ENCODE measurements around the gene CLEC4M.
"Not testable (repeated sequence)": the region's sequence is repeated elsewhere in the genome, so short reads cannot be mapped to it uniquely, and the experiment has no call there.

CLEC4M gene

GRCh38 chr19:7773841-7774240, 10.8 kb downstream of the CLEC4M start:
- Mint-ChIP-seq H3K4me1 (ENCODE audit: low read depth) (peaks cover 26% of the 10 kb centered on the region), H3K36me3 (no peaks in the 10 kb centered on the region), H3K27ac (peak overlapping the region; percentile 54), H3K9me3 (ENCODE audit: low read depth) (no peaks in the 10 kb centered on the region), H3K27me3 (no peaks in the 10 kb centered on the region), H3K4me3 (no peak overlapping the region)

- Mint-ChIP-seq H3K4me3 (no peak overlapping the region), H3K36me3 (no peaks in the 10 kb centered on the region), H3K4me1 (ENCODE audit: low read depth) (peaks cover 26% of the 10 kb centered on the region), H3K27me3 (no peaks in the 10 kb centered on the region), H3K9me3 (ENCODE audit: low read depth) (no peaks in the 10 kb centered on the region), H3K27ac (no peak overlapping the region)
Measured at GRCh38 chr19:7775761-7776160, 12.7 kb downstream of the CLEC4M start.

- no peak overlapping the region for H3K4me3 Mint-ChIP-seq
- no peaks in the 10 kb centered on the region for H3K9me3 Mint-ChIP-seq (ENCODE audit: low read depth)
- H3K27ac Mint-ChIP-seq, result no peak overlapping the region
- peaks cover 8% of the 10 kb centered on the region for H3K4me1 Mint-ChIP-seq (ENCODE audit: low read depth)
- no peaks in the 10 kb centered on the region for H3K27me3 Mint-ChIP-seq
- no peaks in the 10 kb centered on the region for H3K36me3 Mint-ChIP-seq
Measured at GRCh38 chr19:7778081-7778480, 15.0 kb downstream of the CLEC4M start.

DNA sequence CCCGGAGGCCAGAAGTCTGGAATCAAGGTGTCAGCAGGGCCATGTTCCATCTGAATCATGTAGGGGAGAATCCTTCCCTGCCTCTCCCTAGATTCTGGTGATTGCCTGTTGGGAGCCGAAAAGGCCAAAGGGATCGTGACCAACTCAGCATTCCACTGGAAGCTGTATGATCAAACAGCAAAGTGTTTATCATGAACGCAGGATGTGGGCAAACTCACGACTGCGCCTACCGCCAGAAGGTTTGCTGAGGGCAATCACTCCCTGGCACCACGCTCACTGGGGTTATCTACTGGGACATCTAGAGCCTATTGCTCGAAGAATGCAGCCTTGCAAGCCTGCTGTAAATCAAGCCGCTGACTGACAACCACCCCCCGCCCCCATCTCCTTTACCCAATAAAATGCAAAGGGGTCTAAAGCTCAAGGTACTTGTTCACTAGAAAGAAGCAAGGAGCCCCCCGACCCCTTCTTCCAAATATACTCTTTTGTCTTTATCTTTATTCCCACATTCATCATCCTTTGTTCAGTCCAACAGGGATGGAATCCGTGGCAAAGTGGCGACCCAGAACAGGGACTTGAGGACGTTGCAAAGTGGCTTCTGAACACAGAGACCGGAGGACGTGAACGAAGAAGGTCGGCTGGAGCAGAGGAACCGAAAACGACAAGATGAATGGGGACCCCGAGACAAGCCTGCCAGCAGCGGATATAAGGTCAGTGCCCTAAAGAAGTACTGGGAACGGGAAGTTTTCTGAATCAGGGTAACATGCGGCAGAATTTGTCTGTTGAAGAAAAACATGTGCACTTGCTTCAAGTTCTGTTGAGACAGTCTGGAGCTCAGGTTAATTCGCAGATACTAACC, 16.8 kb downstream of the CLEC4M start:
- Mint-ChIP-seq H3K36me3 (no peaks in the 10 kb centered on the region), H3K4me1 (ENCODE audit: low read depth) (peaks cover 2% of the 10 kb centered on the region), H3K4me3 (no peak overlapping the region), H3K27me3 (peaks cover 8% of the 10 kb centered on the region), H3K9me3 (ENCODE audit: low read depth) (no peaks in the 10 kb centered on the region), H3K27ac (no peak overlapping the region)

DNA sequence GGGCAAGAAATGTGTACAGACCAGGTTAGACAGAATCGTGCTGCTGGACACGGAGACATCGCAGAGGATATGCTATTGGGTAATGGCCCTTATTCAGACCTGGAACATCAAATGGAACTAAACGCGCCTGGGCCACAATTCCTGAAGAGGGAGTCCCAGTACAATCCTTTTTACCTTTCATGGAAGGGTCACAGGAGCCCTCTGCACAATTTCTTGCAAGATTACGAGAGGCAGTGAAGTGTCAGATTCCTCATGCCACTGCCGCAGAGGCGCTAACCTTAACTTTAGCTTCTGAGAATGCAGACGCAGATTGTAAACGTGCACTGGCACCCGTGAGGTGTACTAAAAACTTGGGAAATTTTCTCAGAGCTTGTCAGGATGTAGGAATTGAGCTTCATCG, 18.1 kb downstream of the CLEC4M start:
- Mint-ChIP-seq H3K4me1 (ENCODE audit: low read depth) (no peaks in the 10 kb centered on the region), H3K36me3 (no peaks in the 10 kb centered on the region), H3K27me3 (peaks cover 8% of the 10 kb centered on the region)

GRCh38 chr19:7783991-7784423, 21.0 kb downstream of the CLEC4M start:
- no peaks in the 10 kb centered on the region for H3K36me3 Mint-ChIP-seq
- peaks cover 13% of the 10 kb centered on the region for H3K27me3 Mint-ChIP-seq
- no peaks in the 10 kb centered on the region for H3K9me3 Mint-ChIP-seq (ENCODE audit: low read depth)
- H3K27ac Mint-ChIP-seq, result no peak overlapping the region
- H3K4me3 Mint-ChIP-seq, result no peak overlapping the region
- peaks cover 4% of the 10 kb centered on the region for H3K4me1 Mint-ChIP-seq (ENCODE audit: low read depth)

More for the DNA sequence above, 18.1 kb downstream of the CLEC4M start:
- no peak overlapping the region for H3K4me3 Mint-ChIP-seq
- H3K9me3 Mint-ChIP-seq (ENCODE audit: low read depth), result no peaks in the 10 kb centered on the region
- no peak overlapping the region for H3K27ac Mint-ChIP-seq

GRCh38 chr19:7784856-7785255, 21.8 kb downstream of the CLEC4M start:
- H3K27me3 Mint-ChIP-seq, result peaks cover 14% of the 10 kb centered on the region
- H3K4me3 Mint-ChIP-seq, result no peak overlapping the region
- no peaks in the 10 kb centered on the region for H3K9me3 Mint-ChIP-seq (ENCODE audit: low read depth)
- peaks cover 6% of the 10 kb centered on the region for H3K4me1 Mint-ChIP-seq (ENCODE audit: low read depth)
- no peaks in the 10 kb centered on the region for H3K36me3 Mint-ChIP-seq
- no peak overlapping the region for H3K27ac Mint-ChIP-seq

DNA sequence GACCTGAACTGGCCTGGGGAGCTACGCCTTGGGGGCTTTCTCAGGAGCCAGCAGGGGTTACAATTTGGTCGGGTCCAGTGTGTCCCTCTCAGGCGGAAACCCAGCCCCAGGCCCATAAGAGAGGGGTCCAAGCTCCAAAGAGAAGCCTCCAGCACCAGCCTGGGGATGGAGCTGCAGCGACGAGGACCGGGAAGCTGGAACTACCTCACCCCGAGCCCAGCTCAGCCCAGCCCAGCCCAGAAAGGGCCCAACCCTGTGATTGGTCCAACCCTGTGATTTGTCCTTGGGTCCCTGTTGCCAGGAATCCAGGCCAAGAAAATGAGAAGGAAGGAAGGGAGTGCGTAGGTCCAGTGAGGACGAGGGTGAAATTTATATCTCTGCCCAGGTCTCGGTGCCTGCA, 24.1 kb downstream of the CLEC4M start:
- Mint-ChIP-seq H3K9me3 (ENCODE audit: low read depth) (no peaks in the 10 kb centered on the region), H3K4me1 (ENCODE audit: low read depth) (peaks cover 6% of the 10 kb centered on the region), H3K36me3 (no peaks in the 10 kb centered on the region), H3K27ac (no peak overlapping the region), H3K4me3 (peak overlapping the region; percentile 27), H3K27me3 (peaks cover 16% of the 10 kb centered on the region)

DNA sequence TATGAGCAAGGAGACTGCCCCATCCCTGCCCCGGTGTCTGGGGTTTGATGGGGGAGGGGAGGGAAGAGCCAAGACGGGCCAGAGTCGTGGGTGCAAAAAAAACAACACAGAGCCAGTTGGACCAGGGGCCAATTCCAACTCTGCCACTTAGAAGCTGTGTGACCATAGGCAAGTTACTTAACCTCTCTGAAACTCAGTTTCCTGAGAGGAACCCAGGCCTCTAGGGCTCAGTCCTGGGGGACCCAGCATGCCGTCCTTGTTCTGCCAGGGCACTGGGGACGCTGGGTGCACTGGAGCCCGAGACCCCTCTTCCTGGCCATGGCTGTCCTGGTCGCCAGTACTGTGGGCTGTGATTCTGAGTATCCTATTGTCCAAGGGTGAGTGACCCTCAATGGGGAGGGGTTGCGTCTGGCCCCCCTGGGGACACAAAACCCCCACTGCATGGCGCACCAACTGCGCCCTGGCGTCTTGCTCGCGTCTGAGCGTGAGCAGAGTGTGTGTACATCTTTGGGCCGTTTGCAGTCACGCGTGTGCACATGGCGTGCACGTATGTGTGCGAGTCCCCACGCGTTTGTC, 24.6 kb downstream of the CLEC4M start:
- Mint-ChIP-seq H3K36me3 (no peaks in the 10 kb centered on the region), H3K4me3 (peak overlapping the region; percentile 27), H3K27ac (no peak overlapping the region), H3K4me1 (ENCODE audit: low read depth) (peaks cover 6% of the 10 kb centered on the region), H3K27me3 (peaks cover 16% of the 10 kb centered on the region), H3K9me3 (ENCODE audit: low read depth) (no peaks in the 10 kb centered on the region)

DNA sequence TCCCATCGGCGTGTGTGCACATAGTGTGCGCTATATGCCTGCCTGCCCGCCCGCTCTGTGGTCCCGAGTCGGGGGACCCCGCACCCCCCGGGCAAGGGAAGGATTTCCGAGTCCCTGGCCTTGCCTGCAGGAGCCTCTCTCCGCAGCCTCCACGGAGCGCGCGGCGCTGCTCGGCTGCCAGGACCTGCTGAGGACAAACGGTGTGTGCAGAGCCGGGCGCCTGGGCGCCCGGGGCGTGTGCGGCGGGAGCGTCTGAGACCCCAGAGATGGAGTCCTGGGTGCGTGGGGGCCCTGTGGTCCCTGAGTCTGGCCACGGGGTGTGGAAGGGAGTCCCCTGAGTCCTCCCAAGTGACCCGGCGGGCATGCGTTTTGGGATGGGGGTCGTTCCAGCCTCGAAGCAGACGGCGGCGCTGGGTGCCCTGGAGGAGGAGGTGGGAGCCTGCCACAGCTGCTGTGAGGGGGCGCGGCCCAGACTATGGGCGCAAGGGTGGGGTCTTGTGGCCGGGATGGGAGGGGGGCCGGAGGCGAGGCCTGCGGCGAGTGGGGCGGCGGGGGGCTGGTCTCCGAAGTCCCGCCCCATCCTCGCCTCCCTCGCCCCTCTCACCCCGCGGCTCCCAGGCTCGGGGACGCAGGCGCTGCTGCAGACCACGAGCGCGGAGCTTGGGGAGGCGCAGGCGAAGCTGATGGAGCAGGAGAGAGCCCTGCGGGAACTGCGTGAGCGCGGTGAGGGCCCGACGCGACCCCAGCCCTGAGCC, 25.3 kb downstream of the CLEC4M start:
- Mint-ChIP-seq H3K9me3 (ENCODE audit: low read depth) (no peaks in the 10 kb centered on the region), H3K27ac (no peak overlapping the region), H3K36me3 (no peaks in the 10 kb centered on the region), H3K4me1 (ENCODE audit: low read depth) (peaks cover 6% of the 10 kb centered on the region), H3K27me3 (peaks cover 16% of the 10 kb centered on the region), H3K4me3 (no peak overlapping the region)

DNA sequence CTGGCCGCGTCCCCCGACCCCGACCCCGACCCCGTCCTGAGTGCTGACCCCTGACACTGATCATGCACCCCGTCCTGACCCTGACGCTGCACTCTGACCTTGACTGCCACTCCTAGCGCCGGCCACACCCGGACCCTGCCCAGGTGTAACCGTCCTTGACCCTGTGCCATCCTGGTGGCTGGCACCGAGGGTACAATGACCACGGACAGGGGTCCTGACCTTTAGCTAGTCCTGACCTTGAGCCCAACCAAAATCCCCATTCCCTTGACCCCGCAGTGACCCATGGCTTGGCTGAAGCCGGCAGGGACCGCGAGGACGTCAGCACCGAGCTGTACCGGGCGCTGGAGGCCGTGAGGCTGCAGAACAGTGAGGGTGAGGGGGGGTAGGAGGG, 25.9 kb downstream of the CLEC4M start:
- H3K27ac Mint-ChIP-seq, result no peak overlapping the region
- peak overlapping the region; percentile 78 for H3K4me3 Mint-ChIP-seq
- H3K9me3 Mint-ChIP-seq (ENCODE audit: low read depth), result no peaks in the 10 kb centered on the region
- H3K4me1 Mint-ChIP-seq (ENCODE audit: low read depth), result peaks cover 6% of the 10 kb centered on the region
- H3K36me3 Mint-ChIP-seq, result no peaks in the 10 kb centered on the region
- H3K27me3 Mint-ChIP-seq, result peaks cover 10% of the 10 kb centered on the region

DNA sequence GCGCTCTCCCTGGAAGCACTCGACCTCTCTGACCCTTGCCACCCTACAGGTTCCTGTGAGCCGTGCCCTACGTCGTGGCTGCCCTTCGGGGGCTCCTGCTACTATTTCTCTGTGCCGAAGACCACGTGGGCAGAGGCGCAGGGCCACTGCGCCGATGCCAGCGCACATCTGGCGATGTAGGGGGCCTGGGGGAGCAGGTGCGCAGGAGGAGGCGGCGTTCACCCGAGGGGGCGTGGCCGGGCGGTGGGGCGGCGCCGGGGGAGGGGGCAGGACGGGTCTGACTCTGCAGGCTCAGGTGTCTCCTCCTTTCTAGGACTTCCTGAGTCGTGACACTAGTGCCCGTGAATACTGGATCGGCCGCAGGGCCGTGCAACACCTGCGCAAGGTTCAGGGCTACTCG, 26.4 kb downstream of the CLEC4M start:
- Mint-ChIP-seq H3K9me3 (ENCODE audit: low read depth) (no peaks in the 10 kb centered on the region), H3K27ac (no peak overlapping the region), H3K4me1 (ENCODE audit: low read depth) (peaks cover 6% of the 10 kb centered on the region), H3K27me3 (peaks cover 8% of the 10 kb centered on the region), H3K36me3 (no peaks in the 10 kb centered on the region), H3K4me3 (peak overlapping the region; percentile 78)

DNA sequence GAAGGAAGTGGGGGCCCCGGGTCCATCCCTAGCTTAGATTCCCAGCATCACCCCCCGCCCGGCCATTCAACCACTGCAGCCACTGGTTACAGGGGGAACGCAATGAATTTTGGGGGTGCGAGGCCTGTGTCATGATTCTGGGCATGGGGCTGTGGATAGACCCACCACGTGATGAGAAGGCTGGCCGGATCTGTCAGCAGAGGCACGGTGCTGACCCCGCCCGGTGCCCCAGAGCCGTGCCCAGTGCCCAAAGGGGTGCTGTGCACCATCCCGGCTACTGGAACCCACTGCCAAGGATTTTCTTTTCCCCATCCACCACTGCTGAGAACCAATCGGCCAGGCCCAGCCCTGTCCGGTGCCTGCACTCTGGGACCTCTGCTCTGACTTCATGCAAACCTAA, 27.4 kb downstream of the CLEC4M start:
- H3K27ac Mint-ChIP-seq, result no peak overlapping the region
- H3K9me3 Mint-ChIP-seq (ENCODE audit: low read depth), result no peaks in the 10 kb centered on the region
- H3K4me1 Mint-ChIP-seq (ENCODE audit: low read depth), result peaks cover 6% of the 10 kb centered on the region
- peaks cover 8% of the 10 kb centered on the region for H3K27me3 Mint-ChIP-seq
- no peak overlapping the region for H3K4me3 Mint-ChIP-seq
- H3K36me3 Mint-ChIP-seq, result no peaks in the 10 kb centered on the region

DNA sequence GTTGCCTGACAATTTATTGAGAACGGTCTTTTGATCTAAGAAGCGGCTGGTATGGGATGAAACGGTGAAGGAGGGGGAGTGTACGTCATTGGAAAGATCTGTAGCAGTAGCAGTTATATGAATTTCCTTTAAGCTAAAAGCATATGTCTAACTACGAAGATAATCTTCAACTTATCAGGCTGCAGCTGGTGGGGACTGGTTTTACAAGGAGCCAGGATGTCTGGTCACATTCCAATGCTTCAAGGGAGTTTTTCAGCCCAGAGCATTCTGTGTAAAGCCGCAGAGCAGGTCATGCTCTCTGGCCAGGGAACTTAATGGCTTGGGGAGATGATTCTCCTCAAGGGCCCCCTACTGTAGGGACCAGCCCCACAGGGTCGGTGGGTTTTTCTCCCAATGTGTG, 29.2 kb downstream of the CLEC4M start:
- peaks cover 4% of the 10 kb centered on the region for H3K4me1 Mint-ChIP-seq (ENCODE audit: low read depth)
- no peaks in the 10 kb centered on the region for H3K9me3 Mint-ChIP-seq (ENCODE audit: low read depth)
- no peak overlapping the region for H3K27ac Mint-ChIP-seq
- no peak overlapping the region for H3K4me3 Mint-ChIP-seq
- no peaks in the 10 kb centered on the region for H3K36me3 Mint-ChIP-seq
- H3K27me3 Mint-ChIP-seq, result peaks cover 6% of the 10 kb centered on the region

DNA sequence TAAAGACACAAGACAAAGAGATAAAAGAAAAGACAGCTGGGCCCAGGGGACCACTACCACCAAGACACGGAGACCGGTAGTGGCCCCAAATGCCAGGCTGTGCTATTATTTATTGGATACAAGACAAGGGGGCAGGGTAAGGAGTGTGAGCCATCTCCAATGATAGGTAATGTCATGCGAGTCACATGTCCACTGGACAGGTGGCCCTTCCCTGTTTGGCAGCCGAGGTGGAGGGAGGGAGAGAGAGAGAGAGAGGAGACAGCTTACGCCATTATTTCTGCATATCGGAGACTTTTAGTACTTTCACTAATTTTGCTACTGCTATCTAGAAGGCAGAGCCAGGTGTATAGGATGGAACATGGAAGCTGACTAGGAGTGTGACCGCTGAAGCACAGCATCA, 29.7 kb downstream of the CLEC4M start:
- H3K4me3 Mint-ChIP-seq; H3K4me1 Mint-ChIP-seq (ENCODE audit: low read depth); H3K27me3 Mint-ChIP-seq; H3K27ac Mint-ChIP-seq; H3K36me3 Mint-ChIP-seq; H3K9me3 Mint-ChIP-seq (ENCODE audit: low read depth): not testable (repeated sequence)
